Liver (tissue), 9 donors: ENCODE results near the gene C3orf52. TPM values are rescaled to one million over a fixed set of nuclear protein-coding genes. Genes with fewer than 3 reads are reported as not detected.

Experiments
- DNase-seq: peaks from one replicate; pipeline ENCODE4 v3.0.0-alpha.2; 2017; ENCODE audit warnings: low spot score
- H3K27ac ChIP-seq, 2 donors: one replicate each; pipeline ENCODE4 v1.7.0; 2013; ENCODE audit warnings: inconsistent platforms in 2 of 2, low read length in 2 of 2, control low read depth in 1 of 2, low read depth in 1 of 2, mild to moderate bottlenecking in 1 of 2
- H3K27me3 ChIP-seq, 4 donors: one replicate each; pipeline versions ENCODE4 v1.6.1 to v1.7.0; 2013; ENCODE audit warnings: low read length in 3 of 4, inconsistent platforms in 1 of 4, mild to moderate bottlenecking in 1 of 4, moderate library complexity in 1 of 4; ENCODE audit not compliant: control insufficient read depth in 4 of 4, insufficient read depth in 4 of 4
- H3K36me3 ChIP-seq, 4 donors: one replicate each; pipeline versions ENCODE4 v1.6.1 to v1.7.0; 2013; ENCODE audit warnings: low read length in 3 of 4, mild to moderate bottlenecking in 3 of 4, low read depth in 1 of 4, moderate library complexity in 1 of 4; ENCODE audit not compliant: control insufficient read depth in 4 of 4, insufficient read depth in 3 of 4
- H3K4me1 ChIP-seq, 4 donors: one replicate each; pipeline versions ENCODE4 v1.6.1 to v1.7.0; 2013; ENCODE audit warnings: low read length in 3 of 4, mild to moderate bottlenecking in 3 of 4, moderate library complexity in 1 of 4; ENCODE audit not compliant: control insufficient read depth in 4 of 4, insufficient read depth in 4 of 4
- H3K4me3 ChIP-seq, 3 donors: one replicate each; pipeline versions ENCODE4 v1.6.1 to v1.7.0; 2013; ENCODE audit warnings: low read length in 3 of 3, control low read depth in 1 of 3, low read depth in 1 of 3, mild to moderate bottlenecking in 1 of 3
- H3K9ac ChIP-seq, 2 donors: one replicate each; pipeline ENCODE4 v1.7.0; 2013; ENCODE audit warnings: low read length in 2 of 2, mild to moderate bottlenecking in 2 of 2, moderate library complexity in 2 of 2, control low read depth in 1 of 2, low read depth in 1 of 2
- H3K9me3 ChIP-seq, 4 donors: one replicate each; pipeline versions ENCODE4 v1.6.1 to v1.7.0; 2013; ENCODE audit warnings: low read length in 3 of 4; ENCODE audit not compliant: control insufficient read depth in 4 of 4
- ATF3 ChIP-seq: IDR thresholded peaks from 2 replicates; pipeline ENCODE4 v1.6.1; 2016; ENCODE audit warnings: antibody characterized with exemption
- CTCF ChIP-seq: fragments of 150-350 bp; IDR thresholded peaks from 2 replicates; pipeline ENCODE4 v1.5.1; 2017; ENCODE audit warnings: improper control_type of control experiment, low read depth, low read length; ENCODE audit not compliant: missing input control
- EGR1 ChIP-seq, 2 donors: IDR thresholded peaks; 2 replicates each; pipeline ENCODE4 v1.6.1; 2016 to 2018; ENCODE audit warnings: antibody characterized with exemption in 2 of 2, low read depth in 2 of 2
- FOXA1 ChIP-seq: IDR thresholded peaks from 2 replicates; pipeline ENCODE4 v1.6.1; 2016; ENCODE audit warnings: antibody characterized with exemption
- FOXA2 ChIP-seq: IDR thresholded peaks from 2 replicates; pipeline ENCODE4 v1.6.1; 2016; ENCODE audit warnings: antibody characterized with exemption
- GABPA ChIP-seq, 2 donors: IDR thresholded peaks in 1 of 2; conservative IDR thresholded peaks in 1 of 2; 2 replicates each; pipeline ENCODE4 v1.6.1; 2016; ENCODE audit warnings: antibody characterized with exemption in 2 of 2, mild to moderate bottlenecking in 1 of 2, moderate library complexity in 1 of 2
- HNF4A ChIP-seq, 2 donors: conservative IDR thresholded peaks; 2 replicates each; pipeline ENCODE4 v1.6.1; 2016; ENCODE audit warnings: antibody characterized with exemption in 2 of 2, mild to moderate bottlenecking in 2 of 2
- JUND ChIP-seq, 2 donors: IDR thresholded peaks; 2 replicates each; pipeline ENCODE4 v1.6.1; 2016; ENCODE audit warnings: antibody characterized with exemption in 2 of 2
- MAX ChIP-seq: IDR thresholded peaks from 2 replicates; pipeline ENCODE4 v1.6.1; 2016; ENCODE audit warnings: antibody characterized with exemption
- NR2F2 ChIP-seq: IDR thresholded peaks from 2 replicates; pipeline ENCODE4 v1.6.1; 2016; ENCODE audit warnings: antibody characterized with exemption
- RAD21 ChIP-seq, 2 donors: IDR thresholded peaks; 2 replicates each; pipeline ENCODE4 v1.6.1; 2016; ENCODE audit warnings: antibody characterized with exemption in 2 of 2, mild to moderate bottlenecking in 2 of 2
- REST ChIP-seq: IDR thresholded peaks from 2 replicates; pipeline ENCODE4 v1.6.1; 2016; ENCODE audit warnings: antibody characterized with exemption, mild to moderate bottlenecking
- RXRA ChIP-seq, 2 donors: IDR thresholded peaks; 2 replicates each; pipeline ENCODE4 v1.6.1; 2017 to 2018; ENCODE audit warnings: antibody characterized with exemption in 2 of 2, mild to moderate bottlenecking in 1 of 2
- SP1 ChIP-seq: IDR thresholded peaks from 2 replicates; pipeline ENCODE4 v1.6.1; 2018; ENCODE audit warnings: antibody characterized with exemption, mild to moderate bottlenecking
- TAF1 ChIP-seq: conservative IDR thresholded peaks from 2 replicates; pipeline ENCODE4 v1.6.1; 2016; ENCODE audit warnings: antibody characterized with exemption, mild to moderate bottlenecking
- YY1 ChIP-seq: IDR thresholded peaks from 2 replicates; pipeline ENCODE4 v1.6.1; 2016; ENCODE audit warnings: antibody characterized with exemption, mild to moderate bottlenecking
- WGBS: extraction: QIAGEN DNeasy Blood & Tissue Kit; methylation state at CpG from one replicate; pipeline ENCODE4 v1.1.7; 2013; 5-methylcytosine and 5-hydroxymethylcytosine counted together
- polyA plus RNA-seq, 2 donors: library from polyadenylated mRNA; stranded (reverse) in 1 of 2; unstranded in 1 of 2; fragments of 200-250 nt in 1 of 2; fragments of >200 nt in 1 of 2; fragmentation: Nextera tagmentation in 1 of 2; extraction: Ambion mirVana in 1 of 2; gene quantifications; one replicate each; pipeline versions ENCODE4 v1.2.1 to v1.2.3, GENCODE V29; 2013 to 2015
- total RNA-seq, 2 donors: library from RNA; depleted of rRNA; stranded (reverse); fragments of >200 nt; gene quantifications; one replicate each; pipeline ENCODE4 v1.2.3, GENCODE V29; 2014
- donor health status: healthy.
- donor health status: healthy.
- donor health status: healthy.
- donor health status: healthy.
- donor health status: healthy.

C3orf52 gene
- total and polyA plus RNA-seq, 4 donors: 0.10 to 1.8 (median 0.47) TPM; not detected in 1

- Histone ChIP-seq H3K4me3 (no peak overlapping the region), H3K9ac (no peak overlapping the region), H3K9me3 (no peaks in the 10 kb centered on the region), H3K27me3 (no peaks in the 10 kb centered on the region), H3K4me1 (peaks cover 0 to 4% (median 2%) of the 10 kb centered on the region in 4 donors), H3K27ac (no peak overlapping the region), H3K36me3 (no peaks in the 10 kb centered on the region)
- TF ChIP-seq RAD21 (IDR thresholded peaks at IDR 0.05) (no peak), CTCF (no peak), TAF1 (no peak), NR2F2 (no peak), RXRA (IDR thresholded peaks at IDR 0.05) (no peak), JUND (IDR thresholded peaks at IDR 0.05) (no peak)
- 79% methylated on average over 3 of the region's 3 CpGs for WGBS
- no peak for DNase-seq
These were observed 47.3 kb upstream of the C3orf52 start for GRCh38 chr3:112038863-112039262.

- TF ChIP-seq HNF4A (conservative IDR thresholded peaks at IDR 0.05) (no peak), YY1 (no peak)
- Histone ChIP-seq H3K9me3 (no peaks in the 10 kb centered on the region), H3K4me3 (no peak overlapping the region), H3K27ac (no peak overlapping the region), H3K36me3 (no peaks in the 10 kb centered on the region), H3K4me1 (peaks cover 0 to 6% (median 2%) of the 10 kb centered on the region in 4 donors), H3K9ac (no peak overlapping the region), H3K27me3 (no peaks in the 10 kb centered on the region)
- DNase-seq: no peak
These were observed 44.9 kb upstream of the C3orf52 start for GRCh38 chr3:112041321-112041720.

GRCh38 chr3:112042842-112043280 lies 43.3 kb upstream of the C3orf52 start:
- H3K4me3 ChIP-seq: no peak overlapping the region
- H3K27ac ChIP-seq: no peak overlapping the region
- H3K36me3 ChIP-seq: no peaks in the 10 kb centered on the region
- H3K27me3 ChIP-seq: no peaks in the 10 kb centered on the region
- DNase-seq: no peak
- peaks cover 0 to 6% (median 2%) of the 10 kb centered on the region in 4 donors for H3K4me1 ChIP-seq
- no peak overlapping the region for H3K9ac ChIP-seq
- H3K9me3 ChIP-seq: no peaks in the 10 kb centered on the region
- WGBS: 62% methylated on average over 6 of the region's 6 CpGs
- no peak for TF ChIP-seq FOXA2
- no peak for TF ChIP-seq REST
- TF ChIP-seq ATF3: no peak
- TF ChIP-seq TAF1: no peak
- TF ChIP-seq NR2F2: no peak
- no peak for TF ChIP-seq HNF4A (conservative IDR thresholded peaks at IDR 0.05)
- TF ChIP-seq GABPA (IDR thresholded peaks at IDR 0.05 in 1 of 2, conservative IDR thresholded peaks at IDR 0.05 in 1 of 2): no peak
- TF ChIP-seq JUND (IDR thresholded peaks at IDR 0.05): no peak
- TF ChIP-seq YY1: no peak
- no peak for TF ChIP-seq MAX
- TF ChIP-seq FOXA1: no peak
- TF ChIP-seq RXRA (IDR thresholded peaks at IDR 0.05): no peak
- TF ChIP-seq CTCF: no peak
- TF ChIP-seq RAD21 (IDR thresholded peaks at IDR 0.05): no peak
- TF ChIP-seq EGR1 (IDR thresholded peaks at IDR 0.05; ENCODE audit: low read depth in 2 of 2): no peak
- TF ChIP-seq SP1: no peak
